Breast epithelium (tissue), 3 donors: ENCODE data around the gene NEO1.

ENCODE experiments used
- POLR2A ChIP-seq: fragments of 450-650 bp; IDR thresholded peaks from one replicate; pipeline ENCODE4 v1.6.1; 2016; ENCODE audit warnings: antibody characterized with exemption, mild to moderate bottlenecking, moderate library complexity
- TF ChIP-seq, protein P1 (sequence below), 3 donors: fragments of 450-650 bp; IDR thresholded peaks; one replicate each; pipeline ENCODE4 v1.5.1; 2016 to 2017; ENCODE audit warnings: antibody characterized with exemption in 3 of 3, mild to moderate bottlenecking in 3 of 3, moderate library complexity in 3 of 3

DNA sequence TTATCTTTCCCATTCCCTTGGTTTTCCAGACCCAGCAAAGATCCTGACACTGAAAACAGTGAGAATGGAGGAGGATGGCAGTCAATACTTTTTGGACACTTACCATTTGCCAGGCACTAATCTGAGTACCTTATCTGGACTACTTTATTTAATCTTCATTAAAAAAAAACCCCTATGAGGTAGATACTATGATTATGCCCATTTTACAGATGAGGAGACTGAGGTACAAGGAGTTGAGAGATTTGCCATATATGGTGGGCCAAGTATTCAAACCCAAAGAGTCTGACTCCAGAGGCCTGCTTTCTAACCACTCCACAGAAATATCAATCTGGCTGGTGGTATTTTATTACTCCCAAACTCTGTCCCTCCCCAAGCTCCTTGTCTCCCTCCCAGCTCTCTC, 296.9 kb downstream of the NEO1 start:
- TF ChIP-seq, protein P1, sequence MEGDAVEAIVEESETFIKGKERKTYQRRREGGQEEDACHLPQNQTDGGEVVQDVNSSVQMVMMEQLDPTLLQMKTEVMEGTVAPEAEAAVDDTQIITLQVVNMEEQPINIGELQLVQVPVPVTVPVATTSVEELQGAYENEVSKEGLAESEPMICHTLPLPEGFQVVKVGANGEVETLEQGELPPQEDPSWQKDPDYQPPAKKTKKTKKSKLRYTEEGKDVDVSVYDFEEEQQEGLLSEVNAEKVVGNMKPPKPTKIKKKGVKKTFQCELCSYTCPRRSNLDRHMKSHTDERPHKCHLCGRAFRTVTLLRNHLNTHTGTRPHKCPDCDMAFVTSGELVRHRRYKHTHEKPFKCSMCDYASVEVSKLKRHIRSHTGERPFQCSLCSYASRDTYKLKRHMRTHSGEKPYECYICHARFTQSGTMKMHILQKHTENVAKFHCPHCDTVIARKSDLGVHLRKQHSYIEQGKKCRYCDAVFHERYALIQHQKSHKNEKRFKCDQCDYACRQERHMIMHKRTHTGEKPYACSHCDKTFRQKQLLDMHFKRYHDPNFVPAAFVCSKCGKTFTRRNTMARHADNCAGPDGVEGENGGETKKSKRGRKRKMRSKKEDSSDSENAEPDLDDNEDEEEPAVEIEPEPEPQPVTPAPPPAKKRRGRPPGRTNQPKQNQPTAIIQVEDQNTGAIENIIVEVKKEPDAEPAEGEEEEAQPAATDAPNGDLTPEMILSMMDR (IDR thresholded peaks at IDR 0.05), result no peak
- TF ChIP-seq POLR2A, result no peak
